Hematopoietic multipotent progenitor cell (in vitro differentiated cells): Measurements from ENCODE around the gene ERRFI1. TPM values are rescaled to one million over a fixed set of nuclear protein-coding genes. Genes with fewer than 3 reads are reported as not detected.
"Not testable (repeated sequence)": the region's sequence is repeated elsewhere in the genome, so short reads cannot be mapped to it uniquely, and the experiment has no call there.

ENCODE experiments used
- DNase-seq, 3 donors: peaks; one replicate each; pipeline ENCODE4 v3.0.0-alpha.2; 2011 to 2015; ENCODE audit warnings: low read depth in 2 of 3, low spot score in 2 of 3
- small RNA-seq: library from RNA; depleted of rRNA; stranded (forward); fragments of <200 nt; gene quantifications from one replicate; pipeline ENCODE3, GENCODE V24; 2012
- total RNA-seq: library from RNA; depleted of rRNA; stranded (reverse); fragments of >200 nt; gene quantifications from one replicate; pipeline ENCODE4 v1.2.3, GENCODE V29; 2012

ERRFI1 gene
- total RNA-seq, 1 donor, result 0.27 TPM

- peak in 2 of 3 donors; percentile 52 to 58 for DNase-seq
These were observed 50.8 kb downstream of the ERRFI1 start for GRCh38 chr1:7975212-7975865.

- no peak for DNase-seq
These were observed 53.0 kb downstream of the ERRFI1 start for GRCh38 chr1:7973086-7973485.

- DNase-seq, result no peak
These were observed 53.8 kb downstream of the ERRFI1 start for GRCh38 chr1:7972285-7972684.

- no peak for DNase-seq
These were observed 55.1 kb downstream of the ERRFI1 start for GRCh38 chr1:7971024-7971423.

- peak in 1 of 3 donors; percentile 31 for DNase-seq
These were observed 55.9 kb downstream of the ERRFI1 start for GRCh38 chr1:7970246-7970645.

- no peak for DNase-seq
These were observed 58.5 kb downstream of the ERRFI1 start for GRCh38 chr1:7967651-7968050.

- no peak for DNase-seq
These were observed 58.9 kb downstream of the ERRFI1 start for GRCh38 chr1:7967196-7967595.

GRCh38 chr1:7964476-7964875 is 61.6 kb downstream of the ERRFI1 start:
- no peak for DNase-seq

GRCh38 chr1:7963841-7964240 is 62.3 kb downstream of the ERRFI1 start:
- not testable (repeated sequence) for DNase-seq

- DNase-seq, result not testable (repeated sequence)
These were observed 62.8 kb downstream of the ERRFI1 start for GRCh38 chr1:7963378-7963730.

- DNase-seq, result no peak
These were observed 63.3 kb downstream of the ERRFI1 start for GRCh38 chr1:7962636-7963377.

GRCh38 chr1:7962014-7962335 is 64.1 kb downstream of the ERRFI1 start:
- peak in 2 of 3 donors; percentile 59 to 61 for DNase-seq

Small RNA genes lying within 50 kb of the gene (small RNA-seq; reads per million reads assigned to genes)
- gene RF00019, result not detected

Other genes with a start within 250 kb of the ERRFI1 start
- 2.2 TPM for gene PER3, start 242.0 kb downstream of the ERRFI1 start, total RNA-seq
- gene UTS2, start 173.2 kb downstream of the ERRFI1 start, total RNA-seq, result not detected
- under 0.01 TPM for gene TNFRSF9, start 85.5 kb downstream of the ERRFI1 start, total RNA-seq
- gene PARK7, start 64.6 kb downstream of the ERRFI1 start, total RNA-seq, result 60.9 TPM